GOT3 (cell line): Measurements from ENCODE around the gene CLEC17A.
A peak's percentile ranks its signal among the peaks of the same experiment; 100 is the strongest.
"Not testable (repeated sequence)": the region's sequence is repeated elsewhere in the genome, so short reads cannot be mapped to it uniquely, and the experiment has no call there.

ENCODE experiments used
- DNase-seq: peaks from one replicate; lab custom pipeline; 2025; ENCODE audit warnings: mixed read lengths; lab: John Stamatoyannopoulos, UW

Gene CLEC17A

GRCh38 chr19:14582894-14583340 lies at the start of gene CLEC17A:
CLEC17A (plus strand) TSS chr19:14583084; CDS start chr19:14583161, 77 bp downstream.
- no peak for DNase-seq

GRCh38 chr19:14533450-14533849 lies 49.4 kb upstream of the CLEC17A start:
- DNase-seq, result no peak

- no peak for DNase-seq
Observed at GRCh38 chr19:14536926-14537692, 45.8 kb upstream of the CLEC17A start.

GRCh38 chr19:14540741-14541525 lies 42.0 kb upstream of the CLEC17A start:
- no peak for DNase-seq

GRCh38 chr19:14541979-14542378 lies 40.9 kb upstream of the CLEC17A start:
- not testable (repeated sequence) for DNase-seq

GRCh38 chr19:14542711-14543328 lies 40.1 kb upstream of the CLEC17A start:
- DNase-seq, result no peak

- DNase-seq, result no peak
Observed at GRCh38 chr19:14544047-14544446, 38.8 kb upstream of the CLEC17A start.

GRCh38 chr19:14544977-14545715 lies 37.7 kb upstream of the CLEC17A start:
- no peak for DNase-seq

GRCh38 chr19:14545716-14546082 lies 37.2 kb upstream of the CLEC17A start:
- no peak for DNase-seq

- DNase-seq, result no peak
Observed at GRCh38 chr19:14550201-14550754, 32.6 kb upstream of the CLEC17A start.

GRCh38 chr19:14551134-14552005 lies 31.5 kb upstream of the CLEC17A start:
- DNase-seq, result not testable (repeated sequence)

- not testable (repeated sequence) for DNase-seq
Observed at GRCh38 chr19:14552006-14552360, 30.9 kb upstream of the CLEC17A start.

- DNase-seq, result no peak
Observed at GRCh38 chr19:14553042-14553938, 29.6 kb upstream of the CLEC17A start.

- DNase-seq, result no peak
Observed at GRCh38 chr19:14553939-14554243, 29.0 kb upstream of the CLEC17A start.

GRCh38 chr19:14554382-14554812 lies 28.5 kb upstream of the CLEC17A start:
- DNase-seq, result no peak

GRCh38 chr19:14555918-14556661 lies 26.8 kb upstream of the CLEC17A start:
- DNase-seq, result no peak

- DNase-seq, result peak; percentile 25
Observed at GRCh38 chr19:14556662-14557188, 26.2 kb upstream of the CLEC17A start.

- no peak for DNase-seq
Observed at GRCh38 chr19:14558370-14559066, 24.4 kb upstream of the CLEC17A start.
